HG03432 (cell line): ENCODE results near the gene LMF2.
A peak's percentile ranks its signal among the peaks of the same experiment; 100 is the strongest.
"Not testable (repeated sequence)": the region's sequence is repeated elsewhere in the genome, so short reads cannot be mapped to it uniquely, and the experiment has no call there.

Experiments
- ATAC-seq: cut with Tn5 transposase; IDR thresholded peaks from one replicate; pipeline ENCODE4 v1.9.1; 2021; ENCODE audit warnings: mild to moderate bottlenecking, moderate library complexity; ENCODE audit not compliant: unreplicated experiment

LMF2 gene

DNA sequence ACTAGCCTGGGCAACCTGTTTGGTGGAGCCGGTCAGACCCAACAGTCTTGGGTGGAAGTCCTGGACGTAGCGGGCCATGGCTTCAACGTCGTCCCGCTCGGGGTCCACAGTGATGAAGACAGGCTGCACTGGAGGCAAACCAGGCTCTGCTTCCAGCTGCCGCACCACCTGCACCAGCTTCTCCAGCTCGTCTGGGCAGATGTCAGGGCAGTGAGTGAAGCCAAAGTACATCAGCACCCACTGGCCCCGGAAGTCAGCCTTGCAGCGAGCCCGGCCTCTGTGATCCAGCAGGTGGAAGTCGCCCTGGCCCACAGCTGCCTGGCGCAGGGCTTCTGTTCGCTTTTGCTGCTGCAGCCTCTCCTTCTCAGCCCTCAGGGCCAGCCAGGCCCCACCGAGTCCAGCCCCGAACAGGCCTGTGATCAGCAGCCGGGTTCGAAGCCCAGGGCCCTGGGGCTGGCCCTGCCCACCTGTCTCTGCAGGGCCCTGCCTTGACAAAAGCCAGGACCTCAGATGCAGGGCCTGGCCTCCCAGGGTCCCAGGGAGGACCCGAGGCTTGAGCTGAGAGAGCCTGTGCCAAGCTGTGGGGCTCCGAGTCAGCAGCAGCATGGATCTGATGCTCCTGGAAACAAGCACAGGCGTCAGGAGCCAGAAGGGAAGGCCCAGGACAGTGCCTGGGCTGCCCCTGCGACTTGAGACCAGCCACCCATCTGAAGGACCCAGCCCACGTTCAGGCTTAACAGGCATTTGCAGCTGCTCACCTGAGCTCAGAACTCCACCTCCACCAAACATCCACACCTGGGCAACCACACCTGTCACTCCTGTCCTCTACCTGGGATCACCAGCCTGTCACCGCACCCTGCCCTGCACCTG lies 16.5 kb upstream of the LMF2 start:
- no peak for ATAC-seq

DNA sequence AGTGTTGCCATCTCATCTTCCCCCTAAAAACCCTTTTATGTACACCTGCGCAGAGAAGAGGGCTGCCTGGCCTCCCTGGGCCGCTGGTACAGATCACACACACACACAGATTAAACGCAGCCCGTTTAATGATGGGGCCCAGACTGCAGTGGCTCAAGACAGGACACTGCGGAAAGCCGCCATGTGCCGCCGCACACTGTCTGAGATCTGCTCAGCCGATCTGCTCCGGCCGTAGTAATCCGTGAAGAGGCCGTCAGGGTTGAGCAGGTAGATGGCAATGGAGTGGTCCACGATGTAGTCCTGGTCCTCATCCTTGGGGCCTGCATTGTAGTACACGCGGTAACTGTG lies 15.9 kb upstream of the LMF2 start:
- ATAC-seq: no peak

DNA sequence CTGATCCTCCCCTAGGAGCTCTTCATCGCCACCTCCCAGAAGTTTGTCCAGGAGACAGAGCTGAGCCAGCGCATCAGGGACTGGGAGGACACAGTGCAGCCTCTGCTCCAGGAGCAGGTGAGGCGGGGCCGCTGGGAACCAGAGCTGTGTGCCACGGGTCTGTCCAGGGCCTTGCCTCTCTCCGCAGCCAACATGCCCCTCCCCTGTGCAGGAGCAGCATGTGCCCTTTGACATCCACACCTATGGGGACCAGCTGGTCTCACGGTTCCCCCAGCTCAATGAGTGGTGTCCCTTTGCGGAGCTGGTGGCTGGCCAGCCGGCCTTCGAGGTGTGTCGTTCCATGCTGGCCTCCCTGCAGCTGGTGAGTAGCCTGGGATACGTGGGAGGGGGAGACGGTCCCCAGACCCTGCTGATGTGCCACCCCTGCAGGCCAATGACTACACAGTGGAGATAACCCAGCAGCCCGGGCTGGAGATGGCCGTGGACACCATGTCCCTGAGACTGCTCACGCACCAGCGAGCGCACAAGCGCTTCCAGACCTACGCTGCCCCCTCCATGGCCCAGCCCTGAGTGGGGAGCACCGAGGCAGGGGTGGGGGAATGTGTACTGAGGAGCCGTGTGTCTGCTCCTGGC lies 15.4 kb upstream of the LMF2 start:
- no peak for ATAC-seq

DNA sequence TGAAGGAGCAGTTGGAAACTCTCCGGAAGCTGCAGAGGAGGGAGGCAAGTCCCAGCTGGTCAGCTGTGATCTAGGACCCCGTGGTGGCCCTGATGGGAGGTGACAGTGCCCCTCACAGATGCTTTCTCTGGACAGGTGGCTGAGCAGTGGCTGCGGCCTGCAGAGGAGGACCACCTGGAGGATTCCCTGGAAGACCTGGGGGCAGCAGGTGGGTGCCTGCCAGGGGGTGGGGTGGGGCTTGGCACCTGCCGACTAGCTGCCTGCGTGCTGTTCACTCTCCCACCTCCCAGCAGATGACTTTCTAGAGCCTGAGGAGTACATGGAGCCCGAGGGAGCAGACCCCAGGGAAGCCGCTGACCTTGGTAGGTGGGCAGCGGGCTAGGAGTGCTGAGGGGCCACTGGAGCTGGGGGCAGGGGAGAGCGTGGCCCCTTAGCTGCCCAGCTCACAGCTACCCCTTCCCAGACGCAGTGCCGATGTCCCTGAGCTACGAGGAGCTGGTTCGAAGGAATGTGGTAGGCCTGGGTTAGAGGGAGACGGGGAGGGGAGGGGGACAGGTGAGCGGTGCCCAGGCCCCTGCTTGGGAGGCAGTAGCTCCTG lies 14.8 kb upstream of the LMF2 start:
- ATAC-seq: no peak

DNA sequence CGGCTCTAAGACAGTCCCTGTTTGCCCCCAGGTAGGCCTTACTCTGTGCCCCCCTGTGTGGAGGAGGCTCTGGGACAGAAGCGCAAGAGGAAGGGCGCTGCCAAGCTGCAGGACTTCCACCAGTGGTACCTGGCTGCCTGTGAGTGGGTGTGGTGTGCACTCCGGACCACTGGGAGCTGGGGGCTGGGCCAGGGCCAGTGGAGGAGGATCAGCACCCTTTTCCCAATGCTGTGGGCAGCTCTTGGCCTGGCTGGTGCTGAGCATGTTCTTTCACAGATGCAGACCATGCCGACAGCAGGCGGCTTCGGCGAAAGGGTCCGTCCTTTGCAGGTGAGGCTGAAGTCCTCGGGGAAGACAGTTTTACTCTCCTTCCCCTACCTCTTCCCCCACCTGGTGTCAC lies 14.2 kb upstream of the LMF2 start:
- no peak for ATAC-seq

DNA sequence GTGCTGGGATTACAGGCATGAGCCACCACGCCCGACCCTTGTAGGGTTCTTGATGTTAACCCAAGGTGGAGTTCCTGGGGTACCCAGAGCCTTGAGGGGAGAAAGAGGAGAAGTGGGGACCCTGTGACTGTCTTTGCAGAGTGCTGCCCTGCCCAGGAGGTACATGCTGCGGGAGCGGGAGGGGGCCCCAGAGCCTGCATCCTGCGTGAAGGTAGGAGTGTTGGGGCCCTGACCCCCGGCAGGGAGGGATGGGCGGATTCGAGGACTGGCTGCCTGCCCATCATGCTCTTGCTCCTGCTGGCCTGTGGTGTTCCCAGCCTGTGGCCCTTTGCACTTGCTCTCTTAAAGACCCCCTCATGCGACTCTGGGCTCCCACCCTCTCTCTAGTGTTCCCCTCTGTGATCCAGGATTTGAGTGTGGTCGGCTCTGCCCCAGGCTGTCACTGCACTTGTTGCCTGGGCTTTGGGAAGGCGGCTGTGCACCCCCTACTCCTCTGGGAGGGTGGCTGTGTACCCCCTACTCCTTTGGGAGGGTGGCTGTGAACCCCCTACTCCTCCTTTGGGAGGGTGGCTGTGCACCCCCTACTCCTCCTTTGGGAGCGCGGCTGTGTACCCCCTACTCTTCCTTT lies 13.4 kb upstream of the LMF2 start:
- no peak for ATAC-seq

DNA sequence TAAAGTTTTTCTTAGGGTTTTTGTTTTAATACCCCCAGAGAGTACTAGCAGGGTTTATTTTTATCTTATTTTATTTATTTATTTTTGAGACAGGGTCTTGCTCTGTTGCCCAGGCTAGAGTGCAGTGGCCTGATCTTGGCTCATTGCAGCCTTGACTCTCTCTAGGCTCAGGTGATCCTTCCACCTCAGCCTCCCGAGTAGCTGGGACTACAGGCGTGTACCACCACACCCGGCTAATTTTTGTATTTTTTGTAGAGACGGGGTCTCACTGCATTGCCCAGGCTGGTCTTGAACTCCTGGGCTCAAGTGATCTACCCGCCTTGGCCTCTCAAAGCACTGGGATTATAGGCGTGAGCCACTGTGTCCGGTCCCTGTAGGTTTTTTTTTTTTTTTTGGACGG lies 12.7 kb upstream of the LMF2 start:
- ATAC-seq: not testable (repeated sequence)

DNA sequence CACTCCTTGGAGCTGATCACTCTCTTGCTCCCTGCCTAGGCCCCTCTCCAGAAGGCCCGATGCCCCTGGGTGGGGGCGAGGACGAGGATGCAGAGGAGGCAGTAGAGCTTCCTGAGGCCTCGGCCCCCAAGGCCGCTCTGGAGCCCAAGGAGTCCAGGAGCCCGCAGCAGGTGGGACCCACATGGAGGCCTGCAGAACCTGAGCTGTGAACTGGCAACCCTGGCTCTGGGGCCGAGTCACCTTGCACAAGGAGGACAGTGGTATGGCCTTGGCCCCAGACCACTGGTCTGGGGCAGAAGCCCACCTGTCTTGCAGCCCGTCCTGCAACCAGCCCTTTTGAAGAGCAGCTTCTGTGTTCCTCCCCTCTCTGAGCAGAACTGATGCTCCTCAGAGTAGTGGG lies 11.6 kb upstream of the LMF2 start:
- no peak for ATAC-seq

DNA sequence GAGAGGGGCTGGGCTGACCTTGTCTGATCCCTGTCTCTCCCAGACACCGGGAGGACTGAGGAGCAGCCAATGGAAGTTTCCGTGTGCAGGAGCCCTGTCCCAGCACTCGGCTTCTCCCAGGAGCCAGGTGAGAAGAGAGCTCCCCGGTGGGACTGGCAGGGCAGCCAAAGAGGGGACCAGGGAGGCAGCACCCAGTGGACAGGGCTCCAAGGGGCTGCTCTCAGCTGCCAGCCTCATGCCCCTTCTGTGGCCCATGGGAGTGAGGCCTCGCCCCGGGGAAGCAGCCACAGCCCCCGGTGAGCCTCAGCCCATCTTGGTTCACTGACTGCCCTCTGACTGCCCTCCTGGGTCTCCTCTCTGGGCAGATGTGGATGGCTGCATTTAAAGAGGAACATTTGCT lies 11.1 kb upstream of the LMF2 start:
- ATAC-seq: no peak

DNA sequence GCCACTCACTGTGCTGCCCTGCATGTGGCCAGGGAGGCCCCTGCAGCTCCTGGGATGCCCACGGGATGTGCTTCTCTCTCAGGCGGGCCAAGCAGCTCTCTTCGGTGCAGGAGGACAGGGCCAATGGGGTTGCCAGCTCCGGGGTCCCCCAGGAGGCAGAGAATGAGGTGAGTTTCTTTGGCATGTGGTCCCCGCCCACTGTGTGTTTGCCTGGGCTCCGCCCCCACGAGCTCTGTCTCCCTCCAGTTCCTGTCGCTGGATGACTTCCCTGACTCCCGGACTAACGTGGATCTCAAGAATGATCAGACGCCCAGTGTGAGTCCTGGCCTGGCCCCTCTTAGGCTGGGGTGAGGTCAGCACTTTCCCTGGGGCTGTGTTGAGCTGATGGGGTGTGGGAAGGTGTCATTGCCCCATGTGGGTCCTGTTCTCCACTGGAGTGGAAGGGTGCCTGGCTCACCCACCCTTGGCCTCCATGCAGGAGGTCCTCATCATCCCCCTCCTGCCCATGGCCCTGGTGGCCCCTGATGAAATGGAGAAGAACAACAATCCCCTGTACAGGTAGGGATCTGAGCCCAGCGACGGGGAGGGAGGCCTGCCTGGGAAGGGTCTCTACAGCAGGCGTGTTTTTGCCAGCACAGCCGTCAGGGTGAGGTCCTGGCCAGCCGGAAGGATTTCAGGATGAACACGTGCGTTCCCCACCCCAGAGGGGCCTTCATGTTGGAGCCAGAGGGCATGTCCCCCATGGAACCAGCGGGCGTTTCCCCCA lies 10.2 kb upstream of the LMF2 start:
- ATAC-seq: no peak

DNA sequence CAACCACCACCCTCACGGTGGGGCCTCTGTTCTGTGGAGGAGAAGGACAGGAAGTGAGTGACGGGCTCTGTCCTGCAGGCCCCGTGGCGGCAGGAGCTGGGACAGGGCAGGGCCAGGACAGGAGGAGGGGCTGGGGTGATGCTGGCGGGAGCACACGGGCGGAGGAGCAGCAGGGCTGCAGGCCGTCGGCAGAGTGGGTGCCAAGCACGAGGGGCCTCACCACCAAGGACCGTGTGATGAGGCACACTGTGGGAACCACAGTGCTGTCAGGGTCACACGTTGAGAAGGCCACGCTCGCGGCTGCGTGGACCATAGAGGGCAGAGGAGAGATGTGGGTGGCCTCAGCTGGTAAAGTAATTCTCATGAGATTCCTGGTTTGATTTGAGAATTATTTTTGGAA lies 9.4 kb upstream of the LMF2 start:
- no peak for ATAC-seq

DNA sequence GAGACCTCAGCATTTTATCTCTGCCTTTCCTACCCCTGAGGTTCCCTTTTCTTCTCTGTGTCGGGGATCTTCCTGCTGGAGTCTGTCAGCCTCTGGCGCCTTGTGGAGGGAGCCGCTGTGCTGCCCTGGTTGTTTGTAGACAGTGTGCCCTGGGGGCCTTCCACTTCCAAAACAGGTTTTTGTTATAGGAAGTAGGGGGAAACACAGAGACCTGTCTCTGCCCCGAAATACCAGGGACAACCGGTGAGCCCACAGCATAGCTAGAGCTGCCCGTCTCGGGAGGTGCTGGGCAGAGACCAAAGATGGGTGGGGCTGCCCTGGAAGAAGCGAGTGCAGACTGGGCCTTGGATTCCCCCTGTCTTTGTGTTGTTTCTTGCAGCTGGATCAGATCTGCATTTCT lies 8.6 kb upstream of the LMF2 start:
- no peak for ATAC-seq

DNA sequence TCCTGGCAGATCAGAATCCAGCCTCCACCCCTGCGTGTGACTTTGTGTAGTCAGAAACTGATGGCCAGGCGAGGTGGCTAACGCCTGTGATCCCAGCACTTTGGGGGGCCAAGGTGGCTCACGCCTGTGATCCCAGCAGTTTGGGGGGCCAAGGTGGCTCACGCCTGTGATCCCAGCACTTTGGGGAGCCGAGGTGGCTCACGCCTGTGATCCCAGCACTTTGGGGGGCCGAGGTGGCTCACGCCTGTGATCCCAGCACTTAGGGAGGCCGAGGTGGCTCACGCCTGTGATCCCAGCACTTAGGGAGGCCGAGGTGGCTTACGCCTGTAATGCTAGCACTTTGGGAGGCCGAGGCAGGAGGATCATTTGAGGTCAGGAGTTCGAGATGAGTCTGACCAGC lies 5.7 kb upstream of the LMF2 start:
- ATAC-seq: no peak

DNA sequence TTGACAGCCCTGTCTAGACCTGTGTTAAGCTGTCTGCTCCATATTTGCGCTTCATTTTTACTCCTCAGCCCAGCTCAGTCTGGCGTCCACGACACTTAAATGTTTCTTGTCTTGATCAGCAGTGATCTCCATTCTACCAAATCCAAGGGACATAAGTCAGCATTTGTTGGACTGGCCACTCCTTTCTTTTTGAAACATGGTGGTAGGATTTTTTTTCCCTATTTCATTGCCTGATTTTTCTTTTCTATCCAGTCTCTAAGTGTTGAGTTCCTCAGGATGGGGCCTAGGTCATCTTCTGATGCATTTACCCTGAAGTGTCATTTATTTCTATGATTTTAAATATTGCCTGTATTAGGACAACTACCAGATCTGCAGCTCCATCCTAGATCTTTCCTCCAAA lies 1.4 kb upstream of the LMF2 start:
- no peak for ATAC-seq

DNA sequence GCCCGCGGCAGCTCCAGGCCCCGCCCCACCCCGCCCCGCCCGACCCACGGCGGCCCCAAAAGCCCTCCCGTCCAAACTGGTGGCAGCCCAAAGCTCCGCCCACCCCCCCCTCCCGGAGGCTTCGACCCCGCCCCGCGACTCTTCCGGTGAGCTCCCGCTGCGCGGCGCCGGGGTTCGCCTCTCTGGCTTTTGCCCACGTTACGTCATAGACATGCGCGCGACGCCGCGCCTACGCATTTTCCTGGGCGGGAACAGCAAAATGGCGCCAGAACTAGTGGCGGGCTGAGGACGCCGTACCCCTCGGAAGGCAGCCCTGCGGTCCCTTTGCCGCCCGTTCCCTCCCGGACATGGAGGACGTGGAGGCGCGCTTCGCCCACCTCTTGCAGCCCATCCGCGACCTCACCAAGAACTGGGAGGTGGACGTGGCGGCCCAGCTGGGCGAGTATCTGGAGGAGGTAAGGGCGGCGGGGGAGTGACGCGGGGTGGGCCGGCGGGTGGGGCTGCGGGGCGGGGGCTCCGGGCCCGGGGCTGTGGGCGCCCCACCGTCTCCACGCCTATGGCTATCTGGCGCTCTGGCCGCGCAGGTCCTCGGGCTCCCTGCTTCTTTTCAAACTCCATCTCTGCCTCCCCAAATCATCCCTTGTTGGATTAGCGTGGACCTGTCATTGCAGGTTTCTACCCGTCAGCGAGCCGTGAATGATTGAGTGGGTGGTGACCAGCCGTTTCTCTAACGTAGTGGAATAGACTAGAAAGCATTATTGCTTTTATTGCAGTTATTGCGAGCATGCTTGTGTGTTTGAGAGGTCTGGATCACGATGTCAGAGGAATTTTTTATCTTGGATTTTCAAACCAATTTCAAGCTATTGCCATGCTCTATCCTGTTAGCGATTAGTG lies 736 bp upstream of the LMF2 start, which contains the start of gene NCAPH2:
TSS of gene NCAPH2 (plus strand) at position 234 of the 894 bp plus-strand sequence. CDS start at position 348, 114 bp downstream.
- peak; percentile 68 for ATAC-seq

DNA sequence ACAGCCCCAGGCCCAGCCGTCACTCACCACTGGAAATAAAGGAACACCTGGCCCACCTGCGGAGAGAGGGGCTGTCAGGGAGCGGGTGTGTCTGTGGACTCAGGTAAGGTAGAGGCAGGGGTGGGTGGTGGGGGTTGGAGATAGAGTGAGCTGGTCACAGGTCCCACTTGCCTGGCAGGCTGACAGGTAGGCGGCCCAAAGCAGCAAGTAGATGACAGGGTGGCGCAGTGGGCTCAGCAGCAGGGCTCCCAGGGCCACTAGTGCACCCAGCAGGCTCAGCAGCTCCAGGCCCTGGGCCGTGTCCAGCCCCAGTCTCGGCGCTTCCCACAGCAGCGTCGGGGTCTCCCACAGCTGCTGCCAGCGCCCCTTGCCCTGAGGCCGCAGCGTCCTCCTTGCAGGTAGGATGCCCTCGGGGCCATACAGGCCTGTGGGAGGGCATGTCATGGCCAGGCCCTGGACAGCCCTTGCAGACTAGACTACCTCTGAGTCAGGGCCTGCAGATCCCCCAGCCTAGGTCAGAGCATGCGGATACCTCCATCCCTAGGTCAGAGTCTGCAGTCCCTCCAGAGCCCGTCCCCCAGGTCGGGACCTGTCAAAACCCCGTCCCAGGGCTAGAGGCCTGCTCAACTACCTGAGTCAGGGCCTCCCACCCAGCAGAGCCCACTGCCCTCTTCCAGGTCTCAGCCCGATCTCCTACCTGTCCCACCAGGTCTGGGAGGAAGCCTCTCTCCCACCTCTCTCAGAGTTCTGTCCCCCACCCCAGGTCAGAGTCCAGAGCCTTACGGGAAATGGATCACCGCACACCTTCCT lies 686 bp downstream of the LMF2 start:
- ATAC-seq: peak; percentile 4

DNA sequence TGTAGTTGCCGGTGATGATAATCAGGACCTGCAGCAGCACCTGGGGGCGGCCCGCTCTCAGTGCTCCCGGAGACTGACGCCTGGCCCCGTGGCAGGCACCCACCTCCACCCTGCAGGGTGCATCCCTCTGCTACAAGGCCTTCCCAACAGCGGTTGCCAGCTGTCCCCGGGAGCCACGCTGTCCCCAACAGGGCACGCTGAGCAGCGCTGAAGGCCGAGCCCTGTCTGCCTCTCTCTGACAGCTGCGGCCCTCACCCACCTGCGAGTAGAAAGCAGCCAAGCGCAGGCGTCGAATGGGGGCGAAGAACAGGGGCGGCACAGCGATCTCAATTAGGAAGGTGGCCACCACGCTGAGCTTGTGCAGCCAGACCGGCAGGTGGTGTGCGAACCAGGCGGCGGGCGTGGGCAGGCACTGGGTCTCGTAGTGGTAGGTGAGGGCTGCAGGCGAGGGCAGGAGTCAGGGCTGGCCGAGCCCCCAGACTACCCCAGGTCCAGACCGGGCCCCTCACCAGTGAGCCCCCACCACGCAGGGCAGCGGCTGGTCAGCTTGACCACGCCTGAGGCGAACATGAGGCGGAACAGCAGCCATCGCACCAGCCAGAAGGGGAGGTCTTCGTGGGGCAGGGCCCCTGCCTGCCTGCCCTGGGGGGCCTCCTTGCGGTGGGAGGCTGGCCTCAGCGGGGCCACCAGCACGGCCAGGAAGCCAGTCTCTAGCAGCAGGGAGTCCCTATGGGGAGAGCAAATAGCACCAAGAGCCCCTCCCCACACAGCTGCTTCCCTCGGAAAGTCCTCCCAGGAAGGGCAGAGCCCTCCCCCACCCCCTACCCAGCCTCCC lies 1.5 kb downstream of the LMF2 start:
- ATAC-seq: no peak

DNA sequence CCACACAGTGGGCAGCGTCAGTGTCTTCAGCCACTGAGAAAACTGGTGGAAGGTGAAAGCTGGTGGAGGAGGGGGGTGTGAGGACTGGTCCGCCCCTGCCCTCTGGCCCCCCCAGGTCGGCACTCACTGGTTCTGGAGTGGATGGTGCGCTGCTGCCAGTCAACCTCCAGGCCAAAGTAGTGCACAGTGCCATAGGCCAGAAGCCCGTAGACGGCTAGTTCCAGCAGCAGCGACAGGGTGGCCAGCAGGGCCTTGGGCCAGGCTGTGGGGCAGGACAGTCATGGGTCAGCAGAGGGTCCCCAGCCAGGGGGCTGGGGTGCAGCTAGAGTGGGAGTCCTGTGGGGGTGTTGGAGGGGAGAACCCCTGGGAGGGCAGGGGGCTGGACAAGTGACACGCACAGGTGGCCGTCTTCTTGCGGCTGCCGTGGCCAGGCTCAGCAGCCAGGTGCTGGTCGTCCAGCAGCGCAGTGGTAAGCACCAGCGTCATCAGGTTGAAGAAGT lies 2.2 kb downstream of the LMF2 start:
- ATAC-seq: no peak
